Naive thymus-derived CD4-positive, alpha-beta T cell (primary cell): ENCODE measurements around the gene COL21A1. TPM values are rescaled to one million over a fixed set of nuclear protein-coding genes. Genes with fewer than 3 reads are reported as not detected.
"Not testable (repeated sequence)": the region's sequence is repeated elsewhere in the genome, so short reads cannot be mapped to it uniquely, and the experiment has no call there.

Experiments
- ATAC-seq: fragments of 150-1000 bp; cut with Tn5 transposase; 2 replicates; pipeline ENCODE4 v1.10.0; 2021; ENCODE audit warnings: mild to moderate bottlenecking, moderate library complexity
- CTCF ChIA-PET: fragments of 350-600 bp; sonication (Branson Sonifier 250); formaldehyde crosslinking; loops from one replicate; lab custom pipeline; 2021; ENCODE audit warnings: antibody characterized with exemption; lab: Charles Lee
- POLR2A ChIA-PET: fragments of 350-600 bp; sonication (Branson Sonifier 250); formaldehyde crosslinking; loops from one replicate; lab custom pipeline; 2021; ENCODE audit warnings: antibody characterized with exemption, inconsistent platforms; lab: Charles Lee
- DNase-seq, 9 donors: peaks; one replicate each; pipeline versions ENCODE4 v3.0.0 to v3.0.0-alpha.2; 2020 to 2022; ENCODE audit warnings: mixed read lengths in 1 of 9
- H3K27ac ChIP-seq: one replicate; pipeline ENCODE4 v1.7.0; 2013; ENCODE audit warnings: mild to moderate bottlenecking, low read depth, low read length, moderate library complexity
- H3K27me3 ChIP-seq, 2 donors: one replicate each; pipeline ENCODE4 v1.7.0; 2013; ENCODE audit warnings: low read length in 2 of 2, mild to moderate bottlenecking in 2 of 2, moderate library complexity in 2 of 2; ENCODE audit not compliant: control insufficient read depth in 2 of 2, insufficient read depth in 2 of 2
- H3K36me3 ChIP-seq, 3 experiments: 1 replicate in 2 of 3; 2 replicates in 1 of 3; pipeline ENCODE4 v1.7.0; 2013; ENCODE audit warnings: low read length in 3 of 3, mild to moderate bottlenecking in 3 of 3, moderate library complexity in 1 of 3; ENCODE audit not compliant: insufficient read depth in 3 of 3, control insufficient read depth in 2 of 3
- H3K4me1 ChIP-seq, 2 donors: one replicate each; pipeline ENCODE4 v1.7.0; 2013; ENCODE audit warnings: low read length in 2 of 2, mild to moderate bottlenecking in 2 of 2, moderate library complexity in 1 of 2; ENCODE audit not compliant: control insufficient read depth in 2 of 2, insufficient read depth in 2 of 2
- H3K4me3 ChIP-seq: 2 replicates; pipeline ENCODE4 v1.7.0; 2013; ENCODE audit warnings: mild to moderate bottlenecking, low read length
- H3K9me3 ChIP-seq, 3 experiments: 1 replicate in 2 of 3; 2 replicates in 1 of 3; pipeline ENCODE4 v1.7.0; 2013; ENCODE audit warnings: low read length in 3 of 3; ENCODE audit not compliant: control insufficient read depth in 2 of 3
- H3K27ac Mint-ChIP-seq, 9 donors: one replicate each; pipeline ENCODE4 v1.8.0; 2020 to 2022; ENCODE audit warnings: mixed read lengths in 9 of 9, mild to moderate bottlenecking in 8 of 9, moderate library complexity in 5 of 9, inconsistent platforms in 2 of 9
- H3K27me3 Mint-ChIP-seq, 5 donors: one replicate each; pipeline ENCODE4 v1.8.0; 2021 to 2022; ENCODE audit warnings: mixed read lengths in 5 of 5, mild to moderate bottlenecking in 1 of 5
- H3K36me3 Mint-ChIP-seq, 5 donors: one replicate each; pipeline ENCODE4 v1.8.0; 2020 to 2022; ENCODE audit warnings: mixed read lengths in 5 of 5, mild to moderate bottlenecking in 3 of 5, inconsistent platforms in 1 of 5
- H3K4me1 Mint-ChIP-seq, 7 donors: one replicate each; pipeline ENCODE4 v1.8.0; 2020 to 2022; ENCODE audit warnings: mixed read lengths in 7 of 7, mild to moderate bottlenecking in 3 of 7, inconsistent platforms in 1 of 7
- H3K4me3 Mint-ChIP-seq, 10 donors: one replicate each; pipeline ENCODE4 v1.8.0; 2020 to 2022; ENCODE audit warnings: mild to moderate bottlenecking in 10 of 10, mixed read lengths in 10 of 10, moderate library complexity in 6 of 10, inconsistent platforms in 2 of 10
- H3K9me3 Mint-ChIP-seq, 11 donors: one replicate each; pipeline ENCODE4 v1.8.0; 2020 to 2022; ENCODE audit warnings: mixed read lengths in 11 of 11, mild to moderate bottlenecking in 4 of 11, inconsistent platforms in 1 of 11, moderate library complexity in 1 of 11
- intact Hi-C, 2 donors: fragments of 100-400 bp; cut with micrococcal nuclease; formaldehyde crosslinking; loops; one replicate each; pipeline ENCODE4 v1.15.1; 2023
- polyA plus RNA-seq, 2 donors: library from polyadenylated mRNA; unstranded; fragments of 300-500 nt; fragmentation: Illumina TruSeq; gene quantifications; one replicate each; pipeline ENCODE4 v1.2.3, GENCODE V29; 2021
- total RNA-seq, 6 experiments: library from RNA in 5 of 6; stranded (reverse) in 5 of 6; gene quantifications; 1 replicate in 5 of 6; 2 replicates in 1 of 6; pipeline ENCODE4 v1.2.3 and lab custom pipeline; 2021 to 2026

COL21A1 gene
- total and polyA plus RNA-seq, 7 experiments from 2014 or later = not detected

DNA sequence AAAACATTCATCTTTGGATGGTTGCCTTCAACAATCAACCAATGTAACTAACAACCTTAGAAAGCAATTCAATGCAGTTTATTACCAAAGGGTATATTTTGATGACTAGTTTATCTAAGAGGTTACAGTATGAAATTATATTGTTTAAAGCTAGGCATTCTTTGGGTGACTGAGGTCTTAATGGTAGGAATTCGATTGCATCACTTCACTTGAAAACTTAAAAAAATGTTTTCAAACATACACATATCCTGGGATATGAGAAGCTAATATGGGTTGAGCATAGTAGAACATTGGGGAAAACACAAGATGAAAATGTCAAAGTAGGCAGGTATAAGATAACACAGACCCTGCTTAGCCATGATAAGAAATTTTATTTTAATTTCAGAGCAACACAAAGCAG is 227.4 kb downstream of the COL21A1 start:
- no peaks in the 10 kb centered on the region for H3K9me3 ChIP-seq
- H3K4me1 ChIP-seq = no peaks in the 10 kb centered on the region
- Mint-ChIP-seq H3K4me1 (no peaks in the 10 kb centered on the region), H3K4me3 (no peak overlapping the region), H3K36me3 (no peaks in the 10 kb centered on the region), H3K27ac (no peak overlapping the region), H3K27me3 (no peaks in the 10 kb centered on the region), H3K9me3 (peaks cover 0 to 10% (median 2%) of the 10 kb centered on the region in 11 donors)
- no peak overlapping the region for H3K4me3 ChIP-seq
- DNase-seq = no peak
- CTCF ChIA-PET = no interaction called here
- no peak for ATAC-seq
- no peaks in the 10 kb centered on the region for H3K27me3 ChIP-seq
- intact Hi-C loops = no loop called here
- H3K27ac ChIP-seq = no peak overlapping the region
- POLR2A ChIA-PET = no interaction called here
- H3K36me3 ChIP-seq = no peaks in the 10 kb centered on the region

DNA sequence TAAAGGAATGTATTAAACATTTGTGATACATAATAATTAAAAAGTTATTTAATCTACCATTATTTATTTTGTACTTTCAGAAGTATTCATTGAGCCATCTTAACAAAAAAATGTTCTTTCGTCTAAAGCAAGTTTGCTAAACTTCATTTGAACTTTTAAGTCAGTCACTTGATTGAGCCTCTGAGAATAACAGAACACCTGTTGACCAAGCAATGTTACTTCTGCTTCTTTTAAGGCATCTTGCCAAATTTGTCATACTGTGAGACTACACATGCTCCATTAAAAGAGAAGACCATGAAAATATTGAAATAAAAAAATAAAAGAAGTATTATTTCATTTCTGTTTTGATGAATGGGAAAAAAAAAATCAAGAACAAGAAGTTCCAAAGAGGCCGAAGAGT is 230.2 kb downstream of the COL21A1 start:
- DNase-seq = no peak
- Mint-ChIP-seq H3K36me3 (no peaks in the 10 kb centered on the region), H3K9me3 (peaks cover 2 to 10% (median 4%) of the 10 kb centered on the region in 11 donors), H3K4me1 (no peaks in the 10 kb centered on the region), H3K27ac (no peak overlapping the region), H3K27me3 (no peaks in the 10 kb centered on the region), H3K4me3 (no peak overlapping the region)
- no peak overlapping the region for H3K4me3 ChIP-seq
- no peaks in the 10 kb centered on the region for H3K36me3 ChIP-seq
- H3K27me3 ChIP-seq = no peaks in the 10 kb centered on the region
- no peak overlapping the region for H3K27ac ChIP-seq
- H3K4me1 ChIP-seq = no peaks in the 10 kb centered on the region
- ChIA-PET POLR2A (no interaction called here), CTCF (no interaction called here)
- ATAC-seq = no peak
- intact Hi-C loops = no loop called here
- H3K9me3 ChIP-seq = no peaks in the 10 kb centered on the region

DNA sequence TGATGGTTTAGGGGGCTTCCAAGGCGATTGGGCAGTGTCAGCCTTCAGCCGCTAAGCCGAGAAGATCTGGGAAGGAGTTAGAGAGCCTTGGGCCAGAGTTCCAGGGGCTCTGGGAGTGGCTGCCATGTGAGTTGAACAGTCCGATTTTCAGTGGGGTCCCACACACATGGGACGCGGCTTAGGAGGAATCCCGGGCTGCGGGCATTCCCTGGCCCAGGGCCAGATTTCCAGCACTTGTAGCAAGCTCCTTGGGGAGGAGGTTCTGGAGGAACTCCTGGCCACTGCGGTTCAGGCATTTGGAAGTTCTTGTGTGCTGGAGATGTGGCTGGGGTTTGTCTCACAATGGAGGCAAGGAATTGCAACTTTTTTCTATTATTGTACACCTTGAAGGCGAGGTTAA is 233.3 kb downstream of the COL21A1 start:
- H3K27me3 ChIP-seq, CTCF ChIA-PET, H3K27me3 Mint-ChIP-seq, H3K27ac Mint-ChIP-seq, POLR2A ChIA-PET, ATAC-seq, H3K36me3 ChIP-seq, DNase-seq, H3K9me3 ChIP-seq, H3K4me1 Mint-ChIP-seq, H3K36me3 Mint-ChIP-seq, H3K27ac ChIP-seq, H3K4me3 Mint-ChIP-seq, H3K4me3 ChIP-seq, H3K4me1 ChIP-seq, H3K9me3 Mint-ChIP-seq, intact Hi-C loops: not testable (repeated sequence)

DNA sequence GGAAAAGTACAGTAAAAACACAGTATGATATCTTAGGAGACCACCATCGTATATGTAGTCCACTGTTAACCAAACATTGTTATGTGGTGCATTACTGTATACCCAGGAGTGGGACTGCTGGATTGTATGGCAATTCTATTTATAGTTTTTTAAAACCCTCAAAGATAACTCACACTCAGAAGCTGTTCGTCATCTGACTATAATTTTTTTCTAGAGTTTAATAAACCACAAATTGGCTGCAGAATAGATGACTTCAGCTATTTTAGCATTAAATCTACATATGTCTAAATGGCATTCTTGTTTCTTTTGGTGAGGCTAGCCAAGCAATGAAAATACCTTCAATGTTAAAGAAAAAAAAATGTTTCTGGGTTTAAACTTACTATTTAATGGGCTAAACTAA is 237.7 kb downstream of the COL21A1 start:
- H3K27me3 ChIP-seq = no peaks in the 10 kb centered on the region
- no peak overlapping the region for H3K4me3 Mint-ChIP-seq
- no peak overlapping the region for H3K4me3 ChIP-seq
- no peaks in the 10 kb centered on the region for H3K4me1 Mint-ChIP-seq
- H3K9me3 ChIP-seq = no peaks in the 10 kb centered on the region
- H3K27ac ChIP-seq = no peak overlapping the region
- no peaks in the 10 kb centered on the region for H3K27me3 Mint-ChIP-seq
- no peaks in the 10 kb centered on the region for H3K36me3 ChIP-seq
- no peak overlapping the region for H3K27ac Mint-ChIP-seq
- intact Hi-C loops = no loop called here
- no peaks in the 10 kb centered on the region for H3K36me3 Mint-ChIP-seq
- DNase-seq (no peak), ATAC-seq (no peak)
- POLR2A ChIA-PET = no interaction called here
- peaks cover 0 to 10% (median 2%) of the 10 kb centered on the region in 11 donors for H3K9me3 Mint-ChIP-seq
- CTCF ChIA-PET = no interaction called here
- no peaks in the 10 kb centered on the region for H3K4me1 ChIP-seq
